GM12873 (cell line): Measurements from ENCODE around the gene BIRC5.

Experiments used
- TF ChIP-seq, protein P1 (sequence below): IDR thresholded peaks from 2 replicates; pipeline ENCODE4 v1.5.1; 2012; ENCODE audit warnings: low read depth, mild to moderate bottlenecking, moderate library complexity, low read length, control low read depth; ENCODE audit not compliant: insufficient read depth; ENCODE audit errors: missing control alignments

BIRC5 gene

GRCh38 chr17:78268951-78269905 is 55.2 kb downstream of the BIRC5 start:
- TF ChIP-seq, protein P1, sequence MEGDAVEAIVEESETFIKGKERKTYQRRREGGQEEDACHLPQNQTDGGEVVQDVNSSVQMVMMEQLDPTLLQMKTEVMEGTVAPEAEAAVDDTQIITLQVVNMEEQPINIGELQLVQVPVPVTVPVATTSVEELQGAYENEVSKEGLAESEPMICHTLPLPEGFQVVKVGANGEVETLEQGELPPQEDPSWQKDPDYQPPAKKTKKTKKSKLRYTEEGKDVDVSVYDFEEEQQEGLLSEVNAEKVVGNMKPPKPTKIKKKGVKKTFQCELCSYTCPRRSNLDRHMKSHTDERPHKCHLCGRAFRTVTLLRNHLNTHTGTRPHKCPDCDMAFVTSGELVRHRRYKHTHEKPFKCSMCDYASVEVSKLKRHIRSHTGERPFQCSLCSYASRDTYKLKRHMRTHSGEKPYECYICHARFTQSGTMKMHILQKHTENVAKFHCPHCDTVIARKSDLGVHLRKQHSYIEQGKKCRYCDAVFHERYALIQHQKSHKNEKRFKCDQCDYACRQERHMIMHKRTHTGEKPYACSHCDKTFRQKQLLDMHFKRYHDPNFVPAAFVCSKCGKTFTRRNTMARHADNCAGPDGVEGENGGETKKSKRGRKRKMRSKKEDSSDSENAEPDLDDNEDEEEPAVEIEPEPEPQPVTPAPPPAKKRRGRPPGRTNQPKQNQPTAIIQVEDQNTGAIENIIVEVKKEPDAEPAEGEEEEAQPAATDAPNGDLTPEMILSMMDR: no peak

GRCh38 chr17:78269955-78270381 is 55.9 kb downstream of the BIRC5 start:
- TF ChIP-seq, protein P1: no peak

DNA sequence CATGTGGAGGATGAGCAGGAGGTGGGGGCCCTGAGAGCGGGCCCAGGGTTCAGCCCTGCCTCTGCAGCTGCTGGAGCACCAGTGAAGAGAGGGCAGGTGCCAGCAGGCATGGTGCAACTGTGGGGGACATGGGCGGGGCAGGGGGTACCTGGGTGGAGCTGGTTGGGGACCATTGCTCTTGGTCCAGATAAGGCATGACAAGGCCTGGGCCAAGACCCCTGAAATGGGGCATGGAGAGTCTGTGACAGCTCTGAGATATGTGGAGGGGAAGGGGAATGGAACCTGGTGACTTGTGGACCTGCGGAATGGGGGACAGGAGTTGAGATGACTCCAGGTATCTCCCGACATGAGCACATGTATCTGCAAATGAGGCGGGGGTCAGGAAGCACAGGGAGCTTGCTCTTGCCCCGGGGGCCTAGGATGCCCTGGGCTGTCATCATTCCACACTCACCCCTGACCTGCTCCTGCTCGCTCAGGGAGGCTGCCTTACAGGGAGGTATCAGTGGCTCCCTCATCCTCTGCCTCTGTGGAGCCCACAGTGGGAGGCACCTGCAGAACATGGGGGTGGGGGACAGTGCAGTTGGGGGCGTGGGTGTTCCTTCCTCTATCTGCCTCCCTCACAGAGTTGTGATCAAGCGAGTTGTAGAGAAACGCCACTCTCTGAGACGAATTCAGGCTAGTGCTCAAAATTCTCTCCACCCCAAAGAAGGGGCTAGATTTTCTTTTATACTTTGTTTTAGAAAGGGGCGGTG is 57.5 kb downstream of the BIRC5 start:
- TF ChIP-seq, protein P1: no peak

DNA sequence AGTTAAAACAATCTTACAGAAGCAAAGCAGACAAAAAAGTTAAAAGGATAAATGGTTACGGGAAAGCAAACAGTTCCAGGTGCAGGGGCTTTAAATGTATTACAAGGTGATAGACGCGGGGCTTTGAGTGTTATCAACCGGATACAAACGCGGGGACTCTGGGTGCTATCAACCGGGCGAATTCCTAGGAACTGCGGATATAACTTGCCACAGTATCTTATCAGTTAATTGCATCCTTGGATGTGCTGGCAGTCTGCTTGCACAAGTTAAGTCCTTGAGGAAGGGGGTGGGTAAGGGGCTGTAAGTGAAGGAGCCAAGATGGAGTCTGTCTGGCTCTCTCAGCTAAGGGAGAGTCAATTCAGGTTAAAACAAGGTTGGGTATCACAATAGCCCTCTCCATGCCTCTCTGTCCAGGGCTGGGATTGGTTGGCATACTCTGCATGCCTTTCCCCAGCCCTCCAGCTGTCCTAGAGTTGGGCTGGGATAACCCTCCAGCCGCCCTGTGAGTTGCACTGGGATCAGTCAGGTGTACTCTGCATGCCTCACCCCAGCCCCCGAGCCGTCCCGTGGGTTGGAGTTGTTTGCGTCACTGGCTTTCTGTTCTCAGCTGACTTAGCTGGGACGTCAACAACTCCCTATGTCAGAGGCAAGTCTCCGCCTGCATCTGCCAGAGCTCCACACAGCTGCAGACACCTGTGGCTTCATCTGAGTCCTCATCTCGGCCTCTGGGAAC is 58.3 kb downstream of the BIRC5 start:
- TF ChIP-seq, protein P1: no peak

DNA sequence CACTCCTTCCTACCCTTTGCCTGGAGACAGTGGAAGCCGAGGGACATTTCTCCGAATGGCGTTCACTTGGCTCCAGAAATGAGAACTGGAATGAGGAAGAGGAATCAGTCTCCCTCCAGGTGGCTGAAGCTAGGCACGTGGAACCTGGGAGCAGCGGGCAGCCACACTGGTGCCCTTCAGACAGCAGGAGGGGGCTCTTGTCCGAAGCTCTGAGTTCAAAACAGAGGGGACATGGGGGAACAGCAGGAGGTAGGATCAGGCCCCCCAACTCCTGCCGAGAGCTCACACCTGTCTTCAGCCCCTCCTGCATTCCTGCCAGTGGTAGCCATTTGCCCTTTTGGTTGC is 58.8 kb downstream of the BIRC5 start:
- TF ChIP-seq, protein P1: no peak

DNA sequence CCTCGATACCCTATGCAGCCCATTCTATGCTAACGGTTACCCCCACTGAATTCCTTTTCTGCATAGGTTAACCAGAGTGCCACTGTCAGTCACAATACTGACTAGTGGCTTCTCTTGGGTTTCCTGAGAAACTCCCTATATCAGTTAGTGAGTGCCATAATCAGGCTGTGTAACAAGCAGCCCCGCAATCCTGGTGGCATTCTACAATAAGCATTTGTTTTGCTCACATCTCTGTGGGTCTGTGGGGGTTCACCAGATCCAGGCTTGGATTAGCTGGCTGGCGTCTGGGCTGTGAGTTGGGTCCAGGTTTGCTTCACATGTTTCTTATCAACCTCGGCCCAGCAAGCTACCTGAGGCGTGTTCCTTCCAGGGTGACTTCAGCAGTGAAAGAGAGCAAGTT is 59.8 kb downstream of the BIRC5 start:
- TF ChIP-seq, protein P1: no peak
